ENCODE results near the gene FRK. TPM values are rescaled to one million over a fixed set of nuclear protein-coding genes. Genes with fewer than 3 reads are reported as not detected.
"Not testable (repeated sequence)": the region's sequence is repeated elsewhere in the genome, so short reads cannot be mapped to it uniquely, and the experiment has no call there.

Gene FRK
- polyA plus RNA-seq, 3 donors, result not detected

GRCh38 chr6:115934145-115934544 is 126.5 kb downstream of the FRK start:
- Histone ChIP-seq H3K27me3 (ENCODE audit: control insufficient read depth in 2 of 2, insufficient read depth in 2 of 2, low read length in 2 of 2) (no peaks in the 10 kb centered on the region), H3K9ac (ENCODE audit: insufficient read depth, low read length, poor library complexity, severe bottlenecking) (no peak overlapping the region), H3K79me2 (ENCODE audit: insufficient read depth, low read length) (no peaks in the 10 kb centered on the region), H3K9me3 (replicated peaks in 1 of 2; ENCODE audit: control insufficient read depth in 1 of 2, insufficient read depth in 1 of 2, low read length in 2 of 2) (peaks cover 8 to 11% of the 10 kb centered on the region in 2 donors), H3K27ac (ENCODE audit: low read depth in 1 of 2, low read length in 2 of 2) (no peak overlapping the region), H3K4me1 (ENCODE audit: control insufficient read depth in 1 of 2, insufficient read depth in 2 of 2, low read length in 2 of 2) (no peaks in the 10 kb centered on the region), H2AFZ (ENCODE audit: insufficient read depth, low read depth, low read length, poor library complexity, severe bottlenecking) (no peak overlapping the region), H3K4me3 (replicated peaks in 1 of 3; ENCODE audit: low read depth in 2 of 3, low read length in 3 of 3) (no peak overlapping the region), H3K36me3 (replicated peaks in 1 of 2; ENCODE audit: control insufficient read depth in 1 of 2, insufficient read depth in 2 of 2, low read length in 2 of 2) (no peaks in the 10 kb centered on the region), H3K4me2 (replicated peaks; ENCODE audit: extremely low read depth, low read length, poor library complexity, severe bottlenecking) (no peak overlapping the region), H4K20me1 (ENCODE audit: insufficient read depth, low read length) (no peaks in the 10 kb centered on the region)
- no peak overlapping the region for H3K27ac Mint-ChIP-seq
- peaks cover 0 to 9% (median 4%) of the 10 kb centered on the region in 7 donors for H3K9me3 Mint-ChIP-seq
- DNase-seq, result no peak
- no peak for TF ChIP-seq CTCF (IDR thresholded peaks at IDR 0.05)
- no peaks in the 10 kb centered on the region for H3K27me3 Mint-ChIP-seq (ENCODE audit: low read depth in 3 of 3)
- intact Hi-C loops (cut with micrococcal nuclease), result no loop called here
- H3K36me3 Mint-ChIP-seq, result no peaks in the 10 kb centered on the region
- H3K4me1 Mint-ChIP-seq, result no peaks in the 10 kb centered on the region
- WGBS (ENCODE audit: insufficient coverage), result 100% methylated on average over 2 of the region's 3 CpGs
- no peak overlapping the region for H3K4me3 Mint-ChIP-seq

- Histone ChIP-seq H3K9me3 (replicated peaks in 1 of 2; ENCODE audit: control insufficient read depth in 1 of 2, insufficient read depth in 1 of 2, low read length in 2 of 2) (peaks cover 8 to 15% of the 10 kb centered on the region in 2 donors), H3K27ac (ENCODE audit: low read depth in 1 of 2, low read length in 2 of 2) (no peak overlapping the region), H2AFZ (ENCODE audit: insufficient read depth, low read depth, low read length, poor library complexity, severe bottlenecking) (no peak overlapping the region), H3K4me1 (ENCODE audit: control insufficient read depth in 1 of 2, insufficient read depth in 2 of 2, low read length in 2 of 2) (no peaks in the 10 kb centered on the region), H3K9ac (ENCODE audit: insufficient read depth, low read length, poor library complexity, severe bottlenecking) (no peak overlapping the region), H3K36me3 (replicated peaks in 1 of 2; ENCODE audit: control insufficient read depth in 1 of 2, insufficient read depth in 2 of 2, low read length in 2 of 2) (no peaks in the 10 kb centered on the region), H3K4me3 (replicated peaks in 1 of 3; ENCODE audit: low read depth in 2 of 3, low read length in 3 of 3) (no peak overlapping the region), H3K79me2 (ENCODE audit: insufficient read depth, low read length) (no peaks in the 10 kb centered on the region), H4K20me1 (ENCODE audit: insufficient read depth, low read length) (no peaks in the 10 kb centered on the region), H3K4me2 (replicated peaks; ENCODE audit: extremely low read depth, low read length, poor library complexity, severe bottlenecking) (no peak overlapping the region), H3K27me3 (ENCODE audit: control insufficient read depth in 2 of 2, insufficient read depth in 2 of 2, low read length in 2 of 2) (no peaks in the 10 kb centered on the region)
- Mint-ChIP-seq H3K9me3 (peaks cover 0 to 8% (median 2%) of the 10 kb centered on the region in 7 donors), H3K36me3 (no peaks in the 10 kb centered on the region), H3K27me3 (ENCODE audit: low read depth in 3 of 3) (no peaks in the 10 kb centered on the region), H3K4me1 (no peaks in the 10 kb centered on the region), H3K4me3 (no peak overlapping the region), H3K27ac (no peak overlapping the region)
- WGBS (ENCODE audit: insufficient coverage), result no CpG with 5 or more reads among the region's 1 CpG
- no peak for TF ChIP-seq CTCF (IDR thresholded peaks at IDR 0.05)
- DNase-seq, result no peak
- intact Hi-C loops (cut with micrococcal nuclease), result no loop called here
Measured at GRCh38 chr6:115932481-115932880, 128.2 kb downstream of the FRK start.

GRCh38 chr6:115928000-115928399 is 132.7 kb downstream of the FRK start:
- H3K4me3 ChIP-seq (replicated peaks in 1 of 3; ENCODE audit: low read depth in 2 of 3, low read length in 3 of 3); H3K9me3 ChIP-seq (replicated peaks in 1 of 2; ENCODE audit: control insufficient read depth in 1 of 2, insufficient read depth in 1 of 2, low read length in 2 of 2); H2AFZ ChIP-seq (ENCODE audit: insufficient read depth, low read depth, low read length, poor library complexity, severe bottlenecking); H3K27me3 ChIP-seq (ENCODE audit: control insufficient read depth in 2 of 2, insufficient read depth in 2 of 2, low read length in 2 of 2); H3K36me3 ChIP-seq (replicated peaks in 1 of 2; ENCODE audit: control insufficient read depth in 1 of 2, insufficient read depth in 2 of 2, low read length in 2 of 2); H3K4me3 Mint-ChIP-seq; H3K79me2 ChIP-seq (ENCODE audit: insufficient read depth, low read length); H3K4me1 ChIP-seq (ENCODE audit: control insufficient read depth in 1 of 2, insufficient read depth in 2 of 2, low read length in 2 of 2); H3K9ac ChIP-seq (ENCODE audit: insufficient read depth, low read length, poor library complexity, severe bottlenecking); H3K27ac ChIP-seq (ENCODE audit: low read depth in 1 of 2, low read length in 2 of 2); H3K4me1 Mint-ChIP-seq; H3K27ac Mint-ChIP-seq; H3K36me3 Mint-ChIP-seq; DNase-seq; intact Hi-C loops (cut with micrococcal nuclease); H3K27me3 Mint-ChIP-seq (ENCODE audit: low read depth in 3 of 3); H3K4me2 ChIP-seq (replicated peaks; ENCODE audit: extremely low read depth, low read length, poor library complexity, severe bottlenecking); H4K20me1 ChIP-seq (ENCODE audit: insufficient read depth, low read length): not testable (repeated sequence)
- 94% methylated on average over 23 of the region's 24 CpGs for WGBS (ENCODE audit: insufficient coverage)
- peaks cover 0 to 11% (median 3%) of the 10 kb centered on the region in 7 donors for H3K9me3 Mint-ChIP-seq
